Measurements from ENCODE around the gene VPS25. TPM values are rescaled to one million over a fixed set of nuclear protein-coding genes. Genes with fewer than 3 reads are reported as not detected.

Gene VPS25
- polyA plus RNA-seq, 3 donors: 87.8 to 95.9 (median 90.9) TPM

DNA sequence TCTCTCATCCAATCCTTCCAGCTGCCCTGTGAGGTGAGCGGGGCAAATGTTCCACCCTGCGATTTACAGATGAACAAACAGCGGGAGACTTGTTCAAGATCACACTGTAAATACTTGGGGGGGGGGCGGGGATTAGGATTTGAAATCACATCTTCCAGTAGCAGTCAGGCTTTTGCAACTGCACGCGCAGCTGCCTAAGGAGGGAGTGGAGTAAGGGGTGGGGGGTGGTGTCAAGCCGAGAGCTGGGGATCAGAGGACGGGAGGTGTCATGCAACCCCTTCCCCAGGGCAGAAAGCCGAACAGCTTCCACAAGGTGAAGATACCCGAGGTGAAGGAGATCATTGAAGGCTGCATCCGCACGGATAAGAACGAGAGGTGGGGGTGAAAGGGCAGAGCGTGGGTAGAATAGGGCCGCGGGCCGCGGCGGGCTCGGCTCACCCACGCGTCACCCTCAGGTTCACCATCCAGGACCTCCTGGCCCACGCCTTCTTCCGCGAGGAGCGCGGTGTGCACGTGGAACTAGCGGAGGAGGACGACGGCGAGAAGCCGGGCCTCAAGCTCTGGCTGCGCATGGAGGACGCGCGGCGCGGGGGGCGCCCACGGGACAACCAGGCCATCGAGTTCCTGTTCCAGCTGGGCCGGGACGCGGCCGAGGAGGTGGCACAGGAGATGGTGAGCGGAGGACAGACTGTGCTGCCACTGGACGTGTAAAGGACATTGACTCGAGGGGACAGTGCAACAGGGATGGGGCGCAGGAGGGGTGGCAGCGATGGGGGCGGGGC lies 11.8 kb downstream of the VPS25 start:
- no peak for DNase-seq

- no peak for DNase-seq
Measured at GRCh38 chr17:42787266-42787665, 14.0 kb downstream of the VPS25 start.

DNA sequence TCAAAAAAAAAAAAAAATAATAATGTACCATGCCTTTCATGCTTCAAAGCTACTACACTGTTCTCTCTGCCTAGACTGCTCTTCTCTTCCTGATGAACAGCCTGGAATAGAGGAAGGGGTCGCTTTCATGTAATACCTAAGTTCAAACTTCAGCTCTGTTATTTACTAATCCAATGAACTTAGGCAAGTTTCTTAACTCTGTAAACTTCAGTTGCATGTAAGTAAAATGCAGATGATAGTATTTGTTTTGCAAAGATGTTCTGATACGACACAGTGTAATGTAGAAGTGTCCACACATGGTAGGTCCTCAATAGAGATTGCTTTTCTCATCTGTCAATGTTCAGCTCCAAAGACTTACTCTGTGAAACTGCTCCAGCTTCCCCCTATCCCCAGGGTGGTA lies 18.7 kb downstream of the VPS25 start:
- no peak for DNase-seq

DNA sequence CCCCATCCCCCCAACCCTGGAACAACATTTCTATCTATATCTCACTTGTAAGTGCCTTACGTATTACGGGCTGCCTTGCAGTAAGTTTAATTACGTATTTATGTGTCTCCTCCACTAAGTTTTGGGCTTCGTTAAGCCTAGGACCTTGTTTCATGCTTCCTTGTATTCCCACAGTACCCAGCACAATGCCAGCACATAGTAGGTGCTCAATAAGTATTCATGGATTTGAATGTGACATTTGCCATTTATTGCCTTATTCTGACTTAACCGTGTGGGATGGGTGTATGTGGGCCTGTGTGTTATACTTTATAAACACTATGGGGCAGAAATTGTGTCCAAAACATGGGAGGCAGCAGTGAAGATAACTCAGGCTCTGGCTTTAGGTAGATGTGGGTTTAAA lies 19.3 kb downstream of the VPS25 start:
- DNase-seq: no peak

GRCh38 chr17:42795061-42795460 lies 21.8 kb downstream of the VPS25 start:
- no peak for DNase-seq

DNA sequence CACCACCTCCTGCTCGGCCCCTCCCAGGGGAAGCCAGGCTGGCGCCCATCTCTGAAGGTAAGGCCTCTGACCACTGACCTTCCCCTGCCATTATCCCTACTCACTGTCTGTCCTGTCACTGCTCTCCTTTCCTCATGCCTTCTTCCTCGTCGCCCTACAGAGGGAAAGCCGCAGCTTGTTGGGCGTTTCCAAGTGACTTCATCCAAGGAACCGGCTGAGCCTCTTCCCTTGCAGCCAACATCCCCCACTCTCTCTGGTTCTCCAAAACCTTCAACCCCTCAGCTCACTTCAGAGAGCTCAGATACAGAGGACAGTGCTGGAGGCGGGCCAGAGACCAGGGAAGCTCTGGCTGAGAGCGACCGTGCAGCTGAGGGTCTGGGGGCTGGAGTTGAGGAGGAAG lies 22.2 kb downstream of the VPS25 start:
- DNase-seq: no peak

GRCh38 chr17:42796066-42796758 lies 23.0 kb downstream of the VPS25 start:
- DNase-seq: no peak

- DNase-seq: no peak
Measured at GRCh38 chr17:42797067-42798007, 24.1 kb downstream of the VPS25 start.

DNA sequence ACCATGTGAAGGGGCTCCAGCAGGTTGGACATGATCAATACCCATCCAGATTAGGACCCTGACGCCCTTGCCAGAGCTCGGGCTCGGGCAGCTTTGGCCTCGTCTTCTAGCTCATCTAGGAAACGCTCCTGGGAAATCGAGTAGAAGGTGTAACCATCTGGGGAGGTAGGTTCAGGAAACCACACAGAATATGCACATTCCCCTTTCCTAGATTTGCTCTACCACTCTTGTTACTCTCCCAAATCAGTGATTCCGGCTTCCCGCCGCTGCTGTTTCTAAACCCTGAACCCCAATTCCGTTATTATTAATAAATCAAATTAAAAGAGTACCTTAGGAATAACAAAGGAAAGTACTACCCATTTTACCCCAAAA lies 24.7 kb downstream of the VPS25 start:
- DNase-seq: no peak

DNA sequence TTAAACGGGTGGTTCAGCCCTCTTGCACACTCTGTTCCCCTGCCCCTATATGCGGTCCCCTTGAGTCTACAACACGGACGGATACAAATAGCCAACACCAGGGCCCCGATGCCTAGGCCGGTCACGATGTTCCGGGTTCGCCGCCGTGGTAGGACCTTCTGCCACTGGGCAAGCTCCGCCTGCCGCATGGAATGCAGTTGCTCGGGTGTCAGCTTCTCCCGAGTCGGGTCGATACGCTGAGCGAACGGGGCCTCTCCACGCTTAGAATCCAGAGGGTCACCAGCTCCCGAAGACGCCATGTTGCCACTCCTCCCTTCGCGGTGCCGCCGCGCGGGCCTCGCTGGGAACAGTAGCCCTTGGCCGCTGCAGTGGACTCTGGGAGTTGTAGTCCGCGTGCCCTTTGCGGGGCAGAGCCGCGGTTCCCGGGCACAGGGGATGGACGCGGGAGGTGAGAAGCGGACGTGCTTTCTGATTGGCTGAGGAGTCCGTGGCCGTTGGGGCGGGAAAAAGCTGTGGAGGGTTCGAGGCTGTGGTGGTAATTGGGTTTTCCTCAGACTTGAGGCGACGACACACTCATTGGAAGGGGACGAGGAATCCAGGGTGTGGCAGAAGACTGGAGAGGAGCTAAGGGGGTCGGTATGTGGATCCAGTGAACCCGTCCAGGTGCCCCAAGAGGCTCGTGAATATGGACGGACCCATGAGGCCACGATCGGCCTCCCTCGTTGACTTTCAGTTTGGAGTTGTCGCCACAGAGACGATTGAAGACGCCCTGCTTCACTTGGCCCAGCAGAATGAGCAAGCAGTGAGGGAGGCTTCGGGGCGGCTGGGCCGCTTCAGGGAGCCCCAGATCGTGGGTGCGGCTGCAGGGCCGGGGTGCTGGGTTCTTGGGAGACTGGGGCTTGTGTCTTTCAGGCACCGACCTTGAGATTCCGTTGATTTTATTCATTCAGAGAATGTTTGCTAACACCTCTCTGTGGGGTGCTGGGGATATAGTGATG lies 25.4 kb downstream of the VPS25 start, which contains the start of the genes CNTD1 and COA3:
CNTD1 (plus strand) TSS at position 479 of the 998 bp plus-strand sequence; CDS start at position 686, 207 bp downstream.
COA3 (minus strand) TSS at position 322 of the 998 bp plus-strand sequence; CDS start at position 299, 23 bp downstream.
- peak; percentile 86 for DNase-seq

DNA sequence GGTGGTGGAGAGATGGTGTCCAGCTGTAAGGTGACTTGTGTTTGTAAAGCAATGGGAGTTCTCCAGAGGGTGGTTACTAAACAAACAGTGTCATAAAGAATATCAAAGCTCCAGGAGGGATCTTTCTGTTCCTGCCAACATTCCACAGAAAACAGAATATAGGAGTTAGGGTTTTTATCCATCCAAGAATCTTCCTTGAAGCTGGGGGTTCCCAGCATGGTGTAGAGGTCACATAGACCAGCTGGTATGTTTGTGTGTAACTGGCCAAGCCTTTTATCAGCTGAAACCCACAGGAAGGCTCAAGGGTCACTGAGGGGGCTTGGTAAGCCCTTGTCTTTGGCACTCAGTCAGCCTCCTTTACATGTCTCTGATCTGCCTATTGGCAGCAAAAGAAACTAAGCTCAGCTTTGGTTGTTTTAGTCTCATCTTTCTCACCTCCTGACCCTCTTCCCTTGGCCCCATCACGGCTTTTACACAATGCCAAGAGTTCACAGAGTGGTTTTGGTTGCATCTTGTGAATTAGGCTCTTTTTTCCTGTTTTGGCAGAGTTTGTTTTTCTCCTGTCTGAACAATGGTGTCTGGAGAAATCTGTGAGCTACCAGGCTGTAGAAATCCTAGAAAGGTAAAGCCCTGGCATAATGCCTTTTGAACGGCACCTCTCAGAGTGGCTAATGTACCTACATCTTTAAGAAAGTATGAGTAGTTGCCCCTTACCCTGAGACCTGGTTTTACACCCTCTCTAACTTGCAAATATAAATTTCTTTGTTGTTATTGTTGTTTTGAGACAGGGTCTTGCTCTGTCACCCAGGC lies 30.0 kb downstream of the VPS25 start:
- DNase-seq: no peak

DNA sequence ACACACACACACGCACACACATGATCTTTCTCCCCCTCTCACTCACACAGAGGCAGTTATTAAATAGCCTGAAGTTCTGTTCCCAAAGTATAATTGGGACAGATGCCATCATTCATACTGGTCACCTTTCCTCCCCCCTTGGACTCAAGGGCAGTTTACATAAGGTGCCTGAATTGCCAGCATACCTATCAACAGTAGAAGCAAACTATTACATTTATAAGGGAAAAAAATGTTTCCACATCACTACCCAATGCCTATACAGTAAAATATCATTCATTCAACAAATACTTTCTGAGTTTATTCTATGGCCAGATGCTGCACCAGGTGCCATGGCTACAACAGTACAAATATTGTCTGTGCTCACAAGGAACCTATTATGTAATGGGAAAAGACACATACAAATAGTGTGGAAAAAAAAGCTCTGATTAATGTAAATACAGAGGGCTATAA lies 31.7 kb downstream of the VPS25 start:
- no peak for DNase-seq

- no peak for DNase-seq
Measured at GRCh38 chr17:42806249-42806648, 33.0 kb downstream of the VPS25 start.

DNA sequence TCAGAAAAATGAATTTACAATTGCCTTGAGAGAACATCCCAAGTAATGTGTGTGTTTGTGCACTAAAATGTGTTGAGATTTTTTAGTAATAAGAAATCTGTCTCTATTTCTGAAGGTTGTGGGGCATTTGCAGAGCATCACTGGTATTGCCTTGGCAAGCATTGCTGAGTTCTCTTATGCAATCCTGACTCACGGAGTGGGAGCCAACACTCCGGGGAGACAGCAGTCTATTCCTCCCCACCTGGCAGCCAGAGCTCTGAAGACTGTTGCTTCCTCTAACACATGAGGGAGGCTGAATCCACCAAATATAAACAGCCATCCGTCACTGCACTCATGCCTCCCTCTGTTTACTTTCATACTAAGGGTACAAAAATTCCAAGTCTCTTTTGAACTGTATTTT lies 36.0 kb downstream of the VPS25 start:
- DNase-seq: no peak

GRCh38 chr17:42814633-42815399 lies 41.6 kb downstream of the VPS25 start:
- no peak for DNase-seq

GRCh38 chr17:42817866-42818265 lies 44.6 kb downstream of the VPS25 start:
- DNase-seq: no peak

GRCh38 chr17:42818379-42818778 lies 45.1 kb downstream of the VPS25 start:
- no peak for DNase-seq

DNA sequence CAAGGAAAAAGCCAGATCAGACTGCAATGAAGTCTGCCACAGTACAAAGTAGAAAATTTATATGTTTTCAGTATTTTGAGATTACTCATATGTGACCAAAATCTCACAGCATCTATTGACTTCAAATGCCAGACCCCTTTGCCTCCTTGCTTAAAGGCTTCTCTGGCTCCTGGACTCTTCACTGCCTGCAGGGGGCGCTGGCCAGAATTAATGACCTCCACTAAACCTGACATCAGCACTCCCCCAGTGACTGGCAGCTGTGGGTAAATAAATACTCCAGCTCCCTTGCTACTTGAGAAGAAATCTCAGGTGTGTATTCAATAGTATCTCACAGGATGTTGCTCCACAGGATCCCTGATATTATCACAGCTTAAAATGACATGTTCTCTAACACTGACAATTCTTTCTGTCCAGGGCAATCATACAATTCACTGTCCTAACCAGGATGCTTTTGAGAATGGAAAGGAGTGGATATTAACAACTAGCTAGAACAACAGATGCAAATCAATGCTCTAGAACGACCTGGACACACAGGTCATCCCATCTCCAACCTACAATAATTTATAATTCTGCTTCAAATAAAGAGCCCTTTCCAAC lies 46.8 kb downstream of the VPS25 start:
- DNase-seq: no peak

- no peak for DNase-seq
Measured at GRCh38 chr17:42821176-42821575, 47.9 kb downstream of the VPS25 start.

All from renal pelvis (tissue), 4 donors.